ENCODE data around the gene NUDT6.

- TF ChIP-seq, protein P1, sequence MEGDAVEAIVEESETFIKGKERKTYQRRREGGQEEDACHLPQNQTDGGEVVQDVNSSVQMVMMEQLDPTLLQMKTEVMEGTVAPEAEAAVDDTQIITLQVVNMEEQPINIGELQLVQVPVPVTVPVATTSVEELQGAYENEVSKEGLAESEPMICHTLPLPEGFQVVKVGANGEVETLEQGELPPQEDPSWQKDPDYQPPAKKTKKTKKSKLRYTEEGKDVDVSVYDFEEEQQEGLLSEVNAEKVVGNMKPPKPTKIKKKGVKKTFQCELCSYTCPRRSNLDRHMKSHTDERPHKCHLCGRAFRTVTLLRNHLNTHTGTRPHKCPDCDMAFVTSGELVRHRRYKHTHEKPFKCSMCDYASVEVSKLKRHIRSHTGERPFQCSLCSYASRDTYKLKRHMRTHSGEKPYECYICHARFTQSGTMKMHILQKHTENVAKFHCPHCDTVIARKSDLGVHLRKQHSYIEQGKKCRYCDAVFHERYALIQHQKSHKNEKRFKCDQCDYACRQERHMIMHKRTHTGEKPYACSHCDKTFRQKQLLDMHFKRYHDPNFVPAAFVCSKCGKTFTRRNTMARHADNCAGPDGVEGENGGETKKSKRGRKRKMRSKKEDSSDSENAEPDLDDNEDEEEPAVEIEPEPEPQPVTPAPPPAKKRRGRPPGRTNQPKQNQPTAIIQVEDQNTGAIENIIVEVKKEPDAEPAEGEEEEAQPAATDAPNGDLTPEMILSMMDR (IDR thresholded peaks at IDR 0.05), result no peak
- no peak for TF ChIP-seq POLR2A (IDR thresholded peaks at IDR 0.05)
These were observed 67.0 kb downstream of the NUDT6 start for GRCh38 chr4:122855353-122855890.
